NCI-H526 treated with DMSO at 0.1 percent for 48 hours (cell line): ENCODE results near the gene METTL15.
"Not testable (repeated sequence)": the region's sequence is repeated elsewhere in the genome, so short reads cannot be mapped to it uniquely, and the experiment has no call there.

Source experiments
- DNase-seq: peaks from one replicate; lab custom pipeline; 2025; lab: John Stamatoyannopoulos, UW

Gene METTL15

GRCh38 chr11:28110108-28110820 is 2.1 kb downstream of the METTL15 start:
- peak; percentile 78 for DNase-seq

GRCh38 chr11:28110821-28111200 is 2.6 kb downstream of the METTL15 start:
- no peak for DNase-seq

- no peak for DNase-seq
Observed at GRCh38 chr11:28114116-28114515, 5.9 kb downstream of the METTL15 start.

GRCh38 chr11:28114731-28115130 is 6.5 kb downstream of the METTL15 start:
- no peak for DNase-seq

GRCh38 chr11:28117712-28118111 is 9.5 kb downstream of the METTL15 start:
- DNase-seq, result no peak

GRCh38 chr11:28123151-28123581 is 15.0 kb downstream of the METTL15 start:
- no peak for DNase-seq

GRCh38 chr11:28132548-28132947 is 24.4 kb downstream of the METTL15 start:
- DNase-seq, result no peak

- DNase-seq, result no peak
Observed at GRCh38 chr11:28133146-28133545, 25.0 kb downstream of the METTL15 start.

- DNase-seq, result not testable (repeated sequence)
Observed at GRCh38 chr11:28136157-28136556, 28.0 kb downstream of the METTL15 start.

GRCh38 chr11:28137366-28137765 is 29.2 kb downstream of the METTL15 start:
- no peak for DNase-seq

GRCh38 chr11:28137832-28138231 is 29.6 kb downstream of the METTL15 start:
- DNase-seq, result no peak

- DNase-seq, result no peak
Observed at GRCh38 chr11:28139841-28140415, 31.7 kb downstream of the METTL15 start.

- DNase-seq, result no peak
Observed at GRCh38 chr11:28140689-28141455, 32.7 kb downstream of the METTL15 start.

- no peak for DNase-seq
Observed at GRCh38 chr11:28142724-28143123, 34.5 kb downstream of the METTL15 start.

GRCh38 chr11:28144808-28145207 is 36.6 kb downstream of the METTL15 start:
- no peak for DNase-seq

- no peak for DNase-seq
Observed at GRCh38 chr11:28146123-28146751, 38.0 kb downstream of the METTL15 start.

- DNase-seq, result no peak
Observed at GRCh38 chr11:28152743-28153142, 44.6 kb downstream of the METTL15 start.

GRCh38 chr11:28153586-28153985 is 45.4 kb downstream of the METTL15 start:
- no peak for DNase-seq

- DNase-seq, result no peak
Observed at GRCh38 chr11:28168718-28169117, 60.5 kb downstream of the METTL15 start.

GRCh38 chr11:28169816-28170215 is 61.6 kb downstream of the METTL15 start:
- DNase-seq, result no peak

- DNase-seq, result no peak
Observed at GRCh38 chr11:28170759-28171158, 62.6 kb downstream of the METTL15 start.

- DNase-seq, result no peak
Observed at GRCh38 chr11:28176351-28176750, 68.2 kb downstream of the METTL15 start.

- no peak for DNase-seq
Observed at GRCh38 chr11:28195449-28195848, 87.3 kb downstream of the METTL15 start.
